GM18870 (cell line): ENCODE results near the gene TBC1D24.
"Not testable (repeated sequence)": the region's sequence is repeated elsewhere in the genome, so short reads cannot be mapped to it uniquely, and the experiment has no call there.

Experiments used
- ATAC-seq: cut with Tn5 transposase; IDR thresholded peaks from one replicate; pipeline ENCODE4 v1.9.1; 2021; ENCODE audit warnings: moderate library complexity; ENCODE audit not compliant: unreplicated experiment

The TBC1D24 gene

DNA sequence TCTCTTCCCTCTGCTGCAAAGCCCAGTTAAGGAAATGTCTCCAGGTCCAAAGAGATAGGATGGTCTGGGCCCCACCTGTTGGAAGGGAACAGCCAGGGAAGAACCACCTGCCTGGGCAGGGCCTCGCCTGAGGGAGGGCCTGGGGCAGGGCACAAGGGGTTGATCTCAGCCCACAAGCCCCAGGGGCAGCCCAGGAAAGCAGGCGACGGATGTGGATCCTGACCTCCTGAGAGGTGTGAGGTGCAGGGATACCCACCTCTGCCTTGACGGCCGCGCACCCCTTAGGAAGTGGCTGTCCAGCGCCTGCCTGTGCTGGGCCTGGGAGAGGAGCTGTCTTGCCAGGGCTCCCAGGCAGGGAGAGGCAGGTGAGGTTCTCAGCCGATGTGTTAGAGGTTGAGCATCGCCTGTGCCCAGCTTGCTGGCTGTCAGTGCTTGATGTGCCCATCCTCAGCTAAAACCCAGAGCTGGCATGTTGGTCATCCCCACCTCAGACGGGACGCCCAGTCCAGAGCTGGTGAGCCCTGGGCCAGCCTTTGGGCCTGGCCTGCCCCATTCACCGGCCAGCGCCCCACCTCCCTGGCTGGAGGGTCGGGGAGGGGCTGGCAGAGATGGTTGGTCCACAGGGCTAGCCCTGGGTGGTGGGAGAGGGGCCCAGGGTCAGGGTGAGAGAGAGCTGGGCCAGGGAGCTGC lies 55.8 kb downstream of the TBC1D24 start:
- no peak for ATAC-seq

- no peak for ATAC-seq
Measured at GRCh38 chr16:2531371-2531695, 56.4 kb downstream of the TBC1D24 start, which contains the start of gene CEMP1. TSS of gene CEMP1 (minus strand) at chr16:2531408. CDS start at chr16:2531073, 335 bp downstream.

DNA sequence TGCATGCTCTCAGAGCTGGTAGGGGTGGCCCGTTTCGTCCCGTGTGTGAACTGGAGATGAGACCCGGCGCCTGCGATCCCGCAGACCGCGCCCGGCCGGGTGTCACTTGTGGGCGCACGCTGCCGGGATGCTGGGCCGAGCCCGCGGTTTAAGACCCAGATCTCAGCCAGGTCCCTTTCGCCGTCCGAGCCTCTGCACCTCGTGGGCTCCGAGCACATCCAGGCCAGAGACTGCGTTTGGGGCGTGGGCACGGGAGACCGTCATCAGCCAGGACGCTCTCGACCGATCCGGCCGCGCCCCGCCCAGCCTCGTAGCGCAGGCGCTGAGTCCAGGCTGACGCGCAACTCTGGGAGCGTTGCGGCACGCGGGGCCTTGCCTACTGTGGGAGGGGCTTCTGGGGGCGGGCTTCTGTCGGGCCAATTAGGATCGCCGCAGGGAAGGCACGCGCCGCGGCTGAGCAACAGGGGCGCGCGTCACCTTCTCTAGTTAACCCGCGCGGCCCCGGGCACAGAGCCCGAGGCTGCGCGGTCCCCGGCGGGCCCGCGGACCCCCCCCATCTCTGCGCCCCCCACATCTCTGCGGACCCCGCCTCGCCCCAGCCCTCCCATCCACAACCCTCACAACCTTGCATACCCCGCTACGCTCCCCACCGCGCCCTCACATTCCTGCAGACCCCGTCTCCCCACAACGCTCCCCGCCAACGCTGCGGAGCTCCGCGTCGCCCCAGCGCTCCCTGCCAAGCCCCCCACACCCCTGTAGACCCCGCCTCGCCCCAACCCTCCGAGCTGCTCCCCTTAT lies 57.0 kb downstream of the TBC1D24 start:
- no peak for ATAC-seq

DNA sequence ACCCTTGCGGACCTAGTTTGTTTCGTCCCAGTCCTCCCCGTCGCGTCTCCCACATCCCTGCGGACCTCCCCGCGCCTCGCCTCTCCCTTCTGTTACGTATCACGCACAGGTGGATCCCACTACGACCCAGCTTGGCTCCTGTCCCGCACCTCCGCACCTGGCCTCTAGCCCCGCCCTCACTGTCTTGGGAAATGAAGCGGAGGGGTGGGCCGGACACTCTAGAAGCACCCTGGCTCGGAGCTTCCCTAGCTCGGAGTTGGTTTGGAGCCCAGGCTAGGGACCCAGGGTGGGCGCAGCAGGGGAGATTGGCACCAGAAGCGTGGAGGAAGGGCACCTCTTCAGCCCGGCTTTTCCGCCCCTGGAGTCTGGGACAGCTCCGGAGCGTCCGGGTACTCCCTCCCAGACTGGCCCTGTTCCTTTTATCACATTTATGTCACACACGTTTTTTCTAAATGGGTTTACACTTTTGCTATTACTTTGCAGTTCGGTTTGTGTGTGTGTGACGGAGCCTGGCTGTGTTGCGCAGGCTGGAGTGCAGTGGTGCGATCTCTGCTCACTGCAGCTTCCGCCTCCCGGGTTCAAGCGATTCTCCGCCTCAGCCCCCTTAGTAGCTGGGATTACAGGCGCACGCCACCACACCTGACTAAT lies 57.7 kb downstream of the TBC1D24 start:
- ATAC-seq = no peak

- ATAC-seq = not testable (repeated sequence)
Measured at GRCh38 chr16:2533142-2533755, 58.3 kb downstream of the TBC1D24 start.

DNA sequence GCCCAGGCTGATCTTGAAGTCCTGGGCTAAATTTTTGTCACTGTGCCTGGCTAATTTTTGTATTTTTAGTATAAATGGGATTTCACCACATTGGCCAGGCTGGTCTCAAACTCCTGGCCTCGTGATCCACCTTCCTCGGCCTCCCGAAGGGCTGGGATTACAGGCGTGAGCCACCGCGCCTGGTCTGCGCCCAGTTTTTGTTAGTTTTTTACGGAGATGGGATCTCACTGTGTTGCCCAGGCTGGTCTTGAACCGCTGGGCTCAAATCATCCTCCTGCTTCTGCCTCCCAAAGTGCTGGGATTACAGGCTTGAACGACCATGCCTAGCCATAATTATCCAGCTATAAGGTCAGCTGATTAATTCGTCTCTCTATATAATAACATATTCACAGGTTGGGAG lies 59.0 kb downstream of the TBC1D24 start:
- ATAC-seq = no peak

- ATAC-seq = not testable (repeated sequence)
Measured at GRCh38 chr16:2534335-2534734, 59.4 kb downstream of the TBC1D24 start.

DNA sequence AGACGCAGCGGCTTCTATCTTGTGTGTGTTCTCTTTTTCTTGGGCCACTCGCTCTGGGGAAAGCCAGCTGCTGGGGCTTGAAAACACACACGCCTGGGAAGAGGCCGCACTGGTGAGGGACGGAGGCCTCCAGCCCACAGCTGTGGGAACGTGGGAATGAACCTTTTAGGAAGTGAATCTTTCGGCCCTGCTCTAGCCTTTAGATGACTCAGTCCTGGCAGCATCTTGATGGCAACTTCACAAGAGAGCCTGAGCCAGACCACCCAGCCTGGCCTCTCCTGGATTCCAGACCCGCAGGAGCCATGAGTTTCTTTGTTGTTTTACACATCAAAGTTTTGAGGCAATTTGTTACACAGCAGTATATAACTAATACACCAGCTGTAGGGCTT lies 60.7 kb downstream of the TBC1D24 start:
- no peak for ATAC-seq

DNA sequence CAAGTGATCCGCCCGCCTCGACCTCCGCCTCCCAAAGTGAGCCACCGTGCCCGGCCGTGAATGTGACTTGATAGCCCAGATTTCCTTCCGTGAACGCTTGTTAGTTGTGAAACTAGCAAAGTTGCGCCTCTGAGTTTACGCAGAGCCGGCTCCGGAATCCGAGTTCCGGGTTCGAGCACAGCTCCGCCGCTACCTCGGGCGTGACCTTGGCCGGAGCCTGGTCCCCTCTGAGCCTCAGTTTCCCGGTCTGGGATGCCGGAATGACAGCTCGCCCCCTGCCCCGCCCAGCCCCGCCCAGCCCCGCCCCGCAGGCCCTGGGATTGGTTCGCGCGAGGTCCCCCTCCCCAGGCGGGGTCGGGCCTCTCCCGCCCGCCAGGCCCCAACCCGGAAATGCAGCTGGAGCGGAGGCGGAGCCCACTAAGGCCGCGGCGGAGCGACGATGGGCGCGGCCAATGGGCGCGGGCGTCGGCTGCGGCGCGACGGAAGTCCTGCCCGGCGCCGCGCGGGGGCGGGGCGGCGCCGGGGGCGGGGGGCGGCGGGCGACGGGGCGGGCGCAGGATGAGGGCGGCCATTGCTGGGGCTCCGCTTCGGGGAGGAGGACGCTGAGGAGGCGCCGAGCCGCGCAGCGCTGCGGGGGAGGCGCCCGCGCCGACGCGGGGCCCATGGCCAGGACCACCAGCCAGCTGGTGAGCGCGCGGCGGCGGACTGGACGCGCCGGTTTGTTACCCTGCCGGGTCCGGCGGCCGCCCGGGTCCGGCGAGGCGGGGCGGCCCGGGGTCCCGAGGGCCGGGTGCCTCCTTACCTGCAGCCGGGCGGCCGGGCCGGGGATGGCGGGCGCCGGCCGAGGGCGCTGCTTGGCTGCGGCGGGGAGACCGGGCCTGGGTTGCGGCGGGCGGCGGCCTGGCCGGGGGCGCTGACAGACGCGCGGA lies 62.8 kb downstream of the TBC1D24 start, which contains the start of gene PDPK1:
TSS of gene PDPK1 (plus strand) at position 571 of the 929 bp plus-strand sequence. CDS start at position 663, 92 bp downstream.
- no peak for ATAC-seq

DNA sequence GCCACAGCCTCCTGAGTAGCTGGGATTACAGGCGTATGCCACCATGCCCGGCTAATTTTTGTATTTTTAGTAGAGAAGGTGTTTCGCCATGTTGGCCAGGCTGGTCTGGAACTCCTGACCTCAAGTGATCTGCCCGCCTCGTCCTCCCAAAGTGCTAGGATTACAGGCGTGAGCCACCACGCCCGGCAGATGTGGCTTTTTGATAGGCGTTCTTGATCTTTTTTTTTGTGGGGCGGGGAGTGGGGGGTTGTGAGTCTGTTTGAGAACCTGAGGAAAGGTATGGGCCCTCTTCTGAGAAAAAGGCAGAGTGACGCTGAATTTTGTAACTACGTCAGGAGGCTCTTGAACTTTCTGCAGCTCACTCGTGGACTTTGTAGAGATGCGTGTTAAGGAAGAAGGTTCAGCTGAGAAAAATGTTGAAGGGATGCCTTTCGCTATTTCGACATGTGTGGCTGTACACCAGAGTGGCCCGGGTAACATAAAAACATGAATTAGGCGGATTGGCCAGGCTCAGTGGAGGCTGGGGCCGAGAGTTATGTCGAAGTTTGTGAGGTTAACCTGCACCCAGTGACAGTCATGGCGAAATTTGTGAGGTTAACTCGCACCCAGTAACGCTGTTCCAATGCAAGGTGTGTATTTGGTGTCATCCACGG lies 64.4 kb downstream of the TBC1D24 start:
- not testable (repeated sequence) for ATAC-seq

GRCh38 chr16:2539845-2540458 lies 65.0 kb downstream of the TBC1D24 start:
- not testable (repeated sequence) for ATAC-seq

DNA sequence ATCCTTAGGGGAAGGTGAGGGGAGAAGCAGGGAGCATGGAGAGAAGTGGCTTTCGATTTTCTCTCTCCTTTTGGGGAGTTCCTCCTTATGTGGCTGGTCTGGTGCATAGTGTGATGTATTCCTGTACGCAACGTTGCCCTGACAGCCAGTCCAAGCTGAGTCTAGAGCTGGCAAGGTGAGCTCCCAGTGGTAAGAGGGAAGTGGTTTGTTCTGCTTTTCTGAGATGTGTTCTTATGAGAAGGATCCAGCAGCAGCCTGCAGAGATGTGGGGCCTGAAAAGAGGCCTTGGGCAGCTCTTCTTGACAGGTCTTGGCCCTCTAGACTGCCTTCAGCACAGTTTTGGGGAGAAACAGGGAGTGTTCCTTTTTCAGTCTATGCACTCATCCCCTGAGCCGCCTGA lies 66.0 kb downstream of the TBC1D24 start:
- ATAC-seq = not testable (repeated sequence)

GRCh38 chr16:2541409-2541808 lies 66.5 kb downstream of the TBC1D24 start:
- ATAC-seq = not testable (repeated sequence)

DNA sequence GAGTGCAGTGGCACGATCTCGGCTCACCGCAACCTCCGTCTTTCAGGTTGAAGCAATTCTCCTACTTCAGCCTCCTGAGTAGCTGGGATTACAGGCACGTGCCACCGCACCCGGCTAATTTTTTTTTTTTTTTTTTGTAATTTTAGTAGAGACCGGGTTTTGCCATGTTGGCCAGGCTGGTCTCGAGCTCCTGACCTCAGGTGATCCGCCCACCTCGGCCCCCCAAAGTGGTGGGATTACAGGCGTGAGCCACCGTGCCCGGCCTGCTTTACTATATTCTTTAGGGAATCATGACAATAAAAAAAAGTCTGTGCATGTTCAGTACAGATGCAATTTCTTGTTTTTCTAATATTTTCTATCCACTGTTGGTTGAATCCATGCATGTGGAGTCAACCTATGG lies 68.8 kb downstream of the TBC1D24 start:
- ATAC-seq = not testable (repeated sequence)

- ATAC-seq = not testable (repeated sequence)
Measured at GRCh38 chr16:2550283-2550878, 75.5 kb downstream of the TBC1D24 start.

GRCh38 chr16:2551420-2551889 lies 76.5 kb downstream of the TBC1D24 start:
- ATAC-seq = not testable (repeated sequence)

GRCh38 chr16:2554709-2555425 lies 79.9 kb downstream of the TBC1D24 start:
- not testable (repeated sequence) for ATAC-seq
